Measurements from ENCODE around the gene TRIO.

The TRIO gene

DNA sequence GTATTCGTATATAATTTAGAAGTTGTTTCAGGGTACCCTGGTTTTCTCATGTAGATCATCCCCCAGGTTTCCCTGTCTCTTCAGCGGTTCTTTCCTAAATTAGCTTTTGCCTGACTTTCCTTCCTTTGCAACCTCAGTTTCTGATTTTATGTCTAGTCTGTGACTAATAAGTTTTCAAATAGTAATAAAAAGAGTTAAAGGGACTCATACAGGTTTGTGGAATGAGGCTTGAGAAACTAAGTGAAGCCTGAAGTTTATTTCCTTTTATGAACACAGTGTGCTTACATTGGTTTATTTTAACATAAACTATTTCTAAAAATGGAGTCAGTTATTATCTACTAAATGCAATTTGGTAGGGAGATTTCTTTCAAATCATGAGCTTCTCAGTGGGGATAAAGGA lies 96.8 kb downstream of the TRIO start:
- in situ Hi-C loops (cut with MboI; ENCODE audit: low sequenced_read_pairs): no loop called here

DNA sequence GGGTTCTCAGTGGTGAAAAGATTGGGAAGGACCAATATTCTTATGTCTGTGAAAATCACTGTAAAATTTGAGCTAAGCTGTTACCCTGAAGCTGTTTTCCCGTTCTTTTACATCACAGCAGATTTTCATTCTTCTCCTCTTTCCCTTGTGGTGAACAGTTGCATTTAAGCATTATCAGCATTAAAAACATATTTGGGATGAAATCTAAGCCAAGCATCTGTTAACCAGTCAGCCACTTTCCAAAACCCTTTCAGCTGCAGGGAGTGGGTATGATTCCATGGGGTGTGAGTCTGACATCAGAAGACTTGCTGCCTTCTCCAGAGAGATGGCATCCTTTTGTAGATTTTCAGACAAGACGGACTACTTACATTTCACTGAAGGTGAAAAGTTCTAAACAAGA lies 97.2 kb downstream of the TRIO start:
- in situ Hi-C loops (cut with MboI; ENCODE audit: low sequenced_read_pairs): no loop called here

- in situ Hi-C loops (cut with MboI; ENCODE audit: low sequenced_read_pairs): no loop called here
These were observed 98.0 kb downstream of the TRIO start for GRCh38 chr5:14241141-14241540.

DNA sequence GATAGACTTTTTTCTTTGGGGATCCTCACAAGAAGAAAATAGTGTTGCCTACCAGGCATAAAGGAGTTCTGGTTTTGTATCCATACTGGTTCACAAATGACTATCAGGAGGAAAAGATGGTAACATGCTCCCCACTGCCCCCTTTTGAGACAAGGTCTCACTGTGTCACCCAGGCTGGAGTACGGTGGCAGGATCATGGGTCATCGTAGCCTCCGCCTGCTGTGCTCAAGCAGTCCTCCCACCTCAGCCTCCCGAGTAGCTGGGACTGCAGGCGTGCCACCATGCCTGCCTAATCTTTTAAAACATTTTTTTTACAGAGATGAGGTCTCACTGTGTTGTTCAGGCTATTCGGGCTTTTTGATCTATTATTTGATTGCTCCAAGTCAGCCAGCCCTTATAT lies 99.3 kb downstream of the TRIO start:
- in situ Hi-C loops (cut with MboI; ENCODE audit: low sequenced_read_pairs): no loop called here

GRCh38 chr5:14242871-14243383 lies 99.8 kb downstream of the TRIO start:
- in situ Hi-C loops (cut with MboI; ENCODE audit: low sequenced_read_pairs): no loop called here

DNA sequence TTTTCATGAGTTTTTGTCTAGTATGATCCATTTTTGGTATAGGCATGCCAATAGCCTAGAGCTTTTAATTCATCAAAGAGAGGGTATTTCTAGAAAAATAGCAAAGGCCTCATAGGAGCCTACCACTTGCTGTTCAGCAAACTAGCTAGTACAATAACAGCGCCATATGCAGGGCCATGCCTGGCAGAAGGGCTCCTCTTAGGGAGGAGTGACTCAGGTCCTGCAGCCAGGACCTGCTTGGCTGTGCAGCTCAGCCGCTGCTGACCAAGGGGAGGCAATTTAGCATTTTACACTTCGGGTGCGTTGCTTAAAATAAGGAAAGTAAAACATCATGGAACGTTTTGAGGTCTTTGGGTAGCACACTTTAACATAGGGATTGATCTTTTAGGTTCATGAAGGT lies 100.6 kb downstream of the TRIO start:
- in situ Hi-C loops (cut with MboI; ENCODE audit: low sequenced_read_pairs): no loop called here

DNA sequence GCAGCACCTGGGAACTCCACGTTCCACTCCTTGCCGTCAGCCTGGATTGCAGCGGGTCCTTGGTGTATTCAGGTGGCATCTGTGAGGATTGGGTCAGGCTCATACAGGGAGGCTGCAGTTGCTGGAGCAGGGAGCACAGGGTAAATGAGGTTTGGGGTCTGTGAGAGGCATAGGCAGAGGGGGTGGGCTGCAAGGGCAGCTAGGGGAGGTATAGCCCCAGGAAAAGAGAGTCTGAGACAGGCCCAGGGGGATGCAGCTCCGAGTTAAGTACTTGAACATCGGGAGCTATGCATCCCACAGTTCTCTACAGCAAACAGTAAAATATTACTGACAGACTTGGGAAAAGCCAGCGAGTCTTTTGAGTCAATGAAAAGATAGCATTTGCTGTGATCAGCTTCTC lies 101.6 kb downstream of the TRIO start:
- in situ Hi-C loops (cut with MboI; ENCODE audit: low sequenced_read_pairs): no loop called here

DNA sequence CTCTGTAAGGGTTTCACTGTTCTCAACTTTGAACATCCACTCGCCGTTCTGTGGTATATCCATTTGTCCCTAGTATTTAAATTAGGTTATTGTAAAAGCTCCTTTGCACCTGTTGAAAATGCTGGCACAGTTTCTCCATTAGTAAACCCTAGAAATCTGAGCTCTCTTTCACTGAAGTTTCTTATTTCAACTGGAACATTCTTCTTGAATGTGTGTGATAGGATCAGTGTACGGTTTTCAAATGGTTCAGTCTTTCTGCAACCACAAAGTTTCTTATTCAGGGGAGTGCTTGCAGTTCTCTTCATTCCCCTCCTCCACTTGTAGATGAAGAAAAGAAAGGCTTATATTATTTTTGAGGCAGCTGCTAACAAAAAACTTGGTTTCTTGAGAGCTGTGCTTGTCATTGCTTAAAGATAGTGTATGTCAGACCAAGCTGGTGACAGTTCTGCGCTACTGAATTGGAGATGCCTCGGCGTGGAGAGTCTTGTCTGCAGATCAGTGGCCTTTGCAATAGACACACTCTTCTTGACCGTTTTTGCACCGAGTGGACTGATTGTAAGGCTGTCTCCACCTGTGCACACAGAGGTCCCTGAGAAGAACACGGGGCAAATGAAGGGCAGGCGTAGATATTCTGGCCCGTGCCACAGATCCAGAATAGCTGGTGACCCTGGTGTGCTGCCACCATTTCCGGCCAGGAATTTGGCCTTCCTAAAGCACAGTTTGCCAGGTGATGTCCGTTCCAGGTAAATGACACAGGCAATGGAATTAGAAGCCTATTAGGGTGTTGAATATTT lies 102.2 kb downstream of the TRIO start:
- in situ Hi-C loops (cut with MboI; ENCODE audit: low sequenced_read_pairs): no loop called here

DNA sequence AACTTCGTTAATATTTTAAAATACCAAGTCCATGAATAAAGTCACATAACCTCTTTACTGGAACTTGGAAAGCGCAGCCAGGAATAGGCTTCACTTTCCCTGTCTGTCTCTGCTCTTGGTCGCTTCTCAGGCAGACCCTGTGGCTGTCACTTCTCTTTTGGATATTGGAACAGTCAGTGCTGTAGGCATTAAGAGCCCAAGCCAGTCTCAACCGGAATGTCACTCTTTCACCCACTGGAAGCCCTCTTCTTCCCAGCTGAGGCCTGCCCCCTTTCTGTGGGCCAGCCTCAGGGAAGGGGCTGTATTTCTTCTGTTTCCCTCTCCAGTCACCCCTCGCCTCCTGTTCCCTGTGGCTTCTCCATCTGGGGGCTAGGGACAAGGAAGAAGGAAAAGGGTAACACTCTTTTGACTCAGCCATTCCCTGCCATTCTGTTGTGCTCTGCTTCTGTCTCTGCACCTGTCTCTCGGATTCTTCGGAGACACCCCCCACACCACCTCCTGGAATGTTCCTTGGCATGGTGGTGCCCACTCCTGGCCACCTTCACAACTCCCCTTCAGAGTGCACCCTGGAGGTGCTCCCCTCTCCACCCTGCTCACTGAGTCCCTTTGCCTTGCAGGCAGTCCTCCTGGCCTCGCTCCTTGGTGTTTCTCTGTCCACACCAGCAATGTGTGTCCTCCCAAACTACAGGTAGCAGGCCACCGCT lies 103.4 kb downstream of the TRIO start:
- in situ Hi-C loops (cut with MboI; ENCODE audit: low sequenced_read_pairs): no loop called here

DNA sequence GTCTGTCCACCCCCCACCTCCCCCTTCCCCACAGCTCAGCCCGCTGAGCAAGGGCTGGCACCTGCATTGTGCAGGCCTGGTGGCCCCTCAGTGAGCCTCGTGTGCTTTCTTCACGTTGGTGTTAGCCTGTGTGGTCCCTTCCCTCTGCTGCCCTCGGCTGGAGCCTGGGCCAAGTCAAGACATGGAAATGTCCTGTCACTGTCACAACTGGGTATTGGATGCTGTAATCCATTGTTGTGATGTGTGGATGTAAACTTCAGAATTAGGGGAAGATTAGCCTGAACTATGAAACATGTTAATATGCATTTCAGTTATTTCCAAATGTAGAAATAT lies 103.9 kb downstream of the TRIO start:
- in situ Hi-C loops (cut with MboI; ENCODE audit: low sequenced_read_pairs): no loop called here

GRCh38 chr5:14249258-14250082 lies 106.3 kb downstream of the TRIO start:
- in situ Hi-C loops (cut with MboI; ENCODE audit: low sequenced_read_pairs): no loop called here

GRCh38 chr5:14250084-14250695 lies 107.0 kb downstream of the TRIO start:
- in situ Hi-C loops (cut with MboI; ENCODE audit: low sequenced_read_pairs): no loop called here

DNA sequence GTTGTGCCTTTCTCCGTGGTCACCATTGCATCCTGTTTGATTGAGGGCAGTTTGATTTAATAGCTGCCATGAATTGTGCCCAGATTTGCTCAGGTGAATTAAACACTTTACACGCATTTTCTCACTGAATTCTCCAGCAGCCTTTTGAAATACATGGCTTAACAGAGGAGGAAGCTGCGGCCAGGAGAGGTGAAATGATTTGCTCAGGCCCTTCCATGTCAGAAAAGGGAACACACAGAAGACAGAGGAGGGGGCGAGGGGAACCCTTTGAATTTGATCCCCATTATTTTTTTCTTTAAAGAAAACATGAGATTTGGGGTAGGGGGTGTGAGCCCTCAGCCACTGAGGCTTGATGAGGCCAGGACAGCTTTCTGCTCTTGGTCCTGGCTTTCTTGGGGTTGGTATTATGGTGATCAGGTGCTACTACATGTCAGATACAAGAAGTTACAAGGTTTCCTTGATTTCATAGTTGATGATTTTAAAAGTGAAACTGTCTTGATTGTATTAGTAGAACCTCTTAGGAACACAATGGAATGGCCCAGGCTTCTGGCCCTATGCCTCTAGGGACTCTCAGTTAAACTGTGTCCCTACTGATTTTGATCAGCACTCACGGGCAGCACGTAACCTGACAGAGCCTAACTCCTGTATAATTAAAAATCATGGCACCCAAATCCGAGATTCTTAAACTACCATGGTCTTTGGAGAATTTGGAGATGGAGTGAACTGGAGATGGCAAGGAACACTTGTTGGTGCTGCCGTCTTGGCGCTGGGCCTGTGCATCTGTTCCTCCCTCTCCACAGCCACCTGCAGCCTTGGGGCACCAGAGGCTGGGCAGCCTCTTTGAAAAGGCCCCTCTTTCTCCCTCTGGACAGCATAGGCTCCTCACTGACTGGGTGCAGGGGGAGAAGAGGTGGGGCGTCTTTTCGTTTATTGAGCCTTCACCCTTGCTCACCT lies 107.9 kb downstream of the TRIO start:
- in situ Hi-C loops (cut with MboI; ENCODE audit: low sequenced_read_pairs): no loop called here

DNA sequence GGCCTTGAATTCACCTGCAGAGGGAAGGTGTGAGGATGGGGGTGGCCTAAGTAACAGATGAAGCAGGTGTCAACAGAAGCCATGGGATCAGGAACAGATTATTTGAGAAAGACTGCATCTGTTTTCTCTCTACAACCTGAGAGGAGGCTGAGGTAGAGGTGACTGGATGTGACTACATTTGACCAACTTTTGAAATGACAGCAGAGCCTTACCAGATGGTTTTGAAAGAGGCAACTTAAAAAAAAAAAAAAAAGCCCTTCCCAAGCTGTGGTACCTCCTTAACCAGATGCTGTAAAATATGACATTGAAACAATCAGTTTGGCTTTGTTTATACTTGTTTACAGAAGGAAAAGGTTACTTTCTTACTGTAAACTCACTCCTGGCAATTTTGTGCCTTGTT lies 108.6 kb downstream of the TRIO start:
- in situ Hi-C loops (cut with MboI; ENCODE audit: low sequenced_read_pairs): no loop called here

GRCh38 chr5:14252793-14253192 lies 109.7 kb downstream of the TRIO start:
- in situ Hi-C loops (cut with MboI; ENCODE audit: low sequenced_read_pairs): no loop called here

DNA sequence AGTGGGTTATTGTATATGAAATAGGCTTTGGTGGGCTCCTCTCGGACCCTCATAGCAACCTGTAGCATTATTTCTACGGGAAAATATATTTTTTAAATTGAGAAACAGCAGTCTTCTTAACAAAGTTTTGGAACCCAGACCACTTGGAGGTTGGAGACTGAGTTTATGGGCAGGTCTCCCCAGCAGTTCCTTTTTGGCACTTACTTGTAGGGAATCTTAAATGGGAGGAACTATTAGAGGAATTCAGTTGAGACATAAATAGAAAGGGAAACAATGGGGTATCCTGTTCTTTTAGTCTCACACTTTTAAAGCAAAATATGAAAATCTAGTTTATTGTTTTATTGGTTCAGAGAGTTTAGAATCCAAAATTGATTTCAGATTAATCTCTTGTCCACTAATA lies 111.5 kb downstream of the TRIO start:
- in situ Hi-C loops (cut with MboI; ENCODE audit: low sequenced_read_pairs): no loop called here

DNA sequence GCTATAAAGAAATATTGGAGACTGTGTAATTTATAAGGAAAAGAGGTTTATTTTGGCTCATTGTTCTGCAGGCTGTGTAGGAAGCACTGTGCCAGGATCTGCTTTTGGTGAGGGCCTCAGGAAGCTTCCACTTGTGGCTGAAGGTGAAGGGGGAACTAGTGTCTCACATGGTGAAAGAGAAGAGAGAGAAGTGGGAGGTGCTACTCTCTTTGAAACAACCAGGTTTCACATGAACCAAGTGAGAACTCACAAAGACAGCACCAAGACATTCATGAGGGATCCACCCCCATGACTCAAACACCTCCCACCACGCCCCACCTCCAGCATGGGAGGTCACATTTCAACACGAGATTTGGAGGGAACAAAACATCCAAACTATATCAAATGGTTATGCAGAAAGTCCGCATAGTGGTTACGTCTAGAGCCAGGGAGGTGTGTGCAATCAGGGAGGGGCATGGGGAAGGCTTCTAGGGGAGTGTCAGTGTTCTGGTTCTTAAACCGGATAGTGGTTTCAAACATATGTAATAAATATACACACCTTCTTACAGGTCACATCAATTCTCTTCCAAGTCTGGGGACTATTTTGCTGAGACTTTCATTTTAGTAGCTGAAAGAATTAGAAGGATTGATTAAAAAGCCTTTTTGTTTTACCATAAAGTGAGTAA lies 113.0 kb downstream of the TRIO start:
- in situ Hi-C loops (cut with MboI; ENCODE audit: low sequenced_read_pairs): no loop called here

GRCh38 chr5:14256756-14257393 lies 113.7 kb downstream of the TRIO start:
- in situ Hi-C loops (cut with MboI; ENCODE audit: low sequenced_read_pairs): no loop called here

DNA sequence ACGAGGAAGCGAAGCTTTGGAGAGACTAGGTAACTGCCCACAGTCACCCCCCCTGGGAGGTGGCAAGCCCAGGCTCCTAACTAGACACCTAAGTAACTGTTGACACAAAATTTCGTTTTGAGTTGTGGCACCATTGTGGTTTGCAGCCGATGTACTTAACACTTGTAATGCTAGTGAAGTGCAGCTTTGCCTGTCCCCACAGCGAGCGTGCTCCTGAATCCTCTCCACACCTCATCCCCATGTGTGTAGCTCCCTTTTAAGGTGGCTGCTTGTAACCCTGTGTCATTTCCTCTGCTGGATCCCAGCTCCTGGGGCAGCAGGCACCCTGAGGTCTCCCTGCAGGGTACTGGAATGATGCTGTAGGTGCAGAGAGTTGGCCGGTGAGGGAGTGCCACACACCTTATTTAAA lies 114.9 kb downstream of the TRIO start:
- in situ Hi-C loops (cut with MboI; ENCODE audit: low sequenced_read_pairs): no loop called here

Data from HL-60/S4 (cell line).